Left lung (tissue), 10 donors: ENCODE results near the gene SIRT1. TPM values are rescaled to one million over a fixed set of nuclear protein-coding genes. Genes with fewer than 3 reads are reported as not detected.
"Not testable (repeated sequence)": the region's sequence is repeated elsewhere in the genome, so short reads cannot be mapped to it uniquely, and the experiment has no call there.

ENCODE experiments used
- ATAC-seq: fragments of 200-7000 bp; cut with Tn5 transposase; one replicate; pipeline ENCODE4 v1.9.1; 2020; ENCODE audit warnings: moderate library complexity
- DNase-seq, 4 donors: peaks; one replicate each; pipeline ENCODE4 v3.0.0-alpha.2; 2013 to 2020
- H3K27ac ChIP-seq, 2 donors: fragments of 200-600 bp; sonication (generic) in 1 of 2; one replicate each; pipeline versions ENCODE4 v1.5.0 to v1.8.0; 2020 to 2021
- H3K27me3 ChIP-seq, 2 donors: fragments of 200-600 bp; sonication (generic) in 1 of 2; one replicate each; pipeline versions ENCODE4 v1.5.0 to v1.8.0; 2020 to 2021
- H3K36me3 ChIP-seq, 2 donors: fragments of 200-600 bp; sonication (generic) in 1 of 2; one replicate each; pipeline versions ENCODE4 v1.5.0 to v1.8.0; 2020 to 2021
- H3K4me1 ChIP-seq, 2 donors: fragments of 200-600 bp; one replicate each; pipeline ENCODE4 v1.8.0; 2021
- H3K4me3 ChIP-seq, 2 donors: fragments of 200-600 bp; sonication (generic) in 1 of 2; one replicate each; pipeline versions ENCODE4 v1.5.0 to v1.8.0; 2020 to 2021; ENCODE audit warnings: mild to moderate bottlenecking in 1 of 2
- H3K9me3 ChIP-seq, 2 donors: fragments of 200-600 bp; sonication (generic) in 1 of 2; one replicate each; pipeline versions ENCODE4 v1.5.0 to v1.8.0; 2020 to 2021
- intact Hi-C, 2 donors: fragments of 100-400 bp; cut with DNase I; formaldehyde crosslinking; loops; one replicate each; pipeline versions ENCODE4 v1.11.2 to v1.14.2; 2022
- polyA plus RNA-seq, 6 donors: library from polyadenylated mRNA; unstranded; fragments of 120-200 nt; gene quantifications; one replicate each; pipeline ENCODE4 v1.2.1, GENCODE V29; 2013; ENCODE audit not compliant: insufficient read length in 6 of 6
- total RNA-seq, 2 donors: library from RNA; stranded (reverse); fragmentation: NEBNext Ultra II Directional; extraction: Animal tissue kit (Norgen Biotek cat#: 25700); gene quantifications; one replicate each; pipeline ENCODE4 v1.2.1, GENCODE V29; 2021
- TF ChIP-seq, protein P1 (sequence below), 2 donors: fragments of 200-600 bp; sonication (generic) in 1 of 2; IDR thresholded peaks; one replicate each; pipeline versions ENCODE4 v1.5.0 to v1.8.0; 2021; ENCODE audit warnings: antibody characterized with exemption in 2 of 2
- donor health status: DM: no; HTN: yes; CAD: no.
- donor health status: DM: no; HTN: no; CAD: no.

SIRT1 gene
- total and polyA plus RNA-seq, 8 donors = 17.5 to 39.7 (median 34.7) TPM

DNA sequence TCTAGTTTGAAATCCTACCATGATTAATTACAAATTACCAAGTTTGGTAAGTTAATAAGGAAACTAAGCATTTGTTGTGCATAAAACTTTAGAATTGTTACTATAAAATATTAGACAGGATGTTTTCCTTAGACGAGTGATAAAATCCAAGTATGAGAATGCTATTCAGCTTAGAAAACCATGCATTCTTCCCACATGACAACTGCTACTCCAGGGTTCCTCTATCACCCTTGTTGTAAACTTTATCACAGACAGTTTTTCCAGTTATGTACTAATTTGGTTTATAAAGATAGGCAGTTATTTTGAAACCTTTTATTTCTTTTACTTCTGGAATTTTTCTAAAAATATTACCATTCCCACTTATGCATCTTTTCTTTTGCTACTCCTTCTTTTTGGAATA is 52.0 kb downstream of the SIRT1 start:
- no peaks in the 10 kb centered on the region for H3K4me1 ChIP-seq
- TF ChIP-seq, protein P1, sequence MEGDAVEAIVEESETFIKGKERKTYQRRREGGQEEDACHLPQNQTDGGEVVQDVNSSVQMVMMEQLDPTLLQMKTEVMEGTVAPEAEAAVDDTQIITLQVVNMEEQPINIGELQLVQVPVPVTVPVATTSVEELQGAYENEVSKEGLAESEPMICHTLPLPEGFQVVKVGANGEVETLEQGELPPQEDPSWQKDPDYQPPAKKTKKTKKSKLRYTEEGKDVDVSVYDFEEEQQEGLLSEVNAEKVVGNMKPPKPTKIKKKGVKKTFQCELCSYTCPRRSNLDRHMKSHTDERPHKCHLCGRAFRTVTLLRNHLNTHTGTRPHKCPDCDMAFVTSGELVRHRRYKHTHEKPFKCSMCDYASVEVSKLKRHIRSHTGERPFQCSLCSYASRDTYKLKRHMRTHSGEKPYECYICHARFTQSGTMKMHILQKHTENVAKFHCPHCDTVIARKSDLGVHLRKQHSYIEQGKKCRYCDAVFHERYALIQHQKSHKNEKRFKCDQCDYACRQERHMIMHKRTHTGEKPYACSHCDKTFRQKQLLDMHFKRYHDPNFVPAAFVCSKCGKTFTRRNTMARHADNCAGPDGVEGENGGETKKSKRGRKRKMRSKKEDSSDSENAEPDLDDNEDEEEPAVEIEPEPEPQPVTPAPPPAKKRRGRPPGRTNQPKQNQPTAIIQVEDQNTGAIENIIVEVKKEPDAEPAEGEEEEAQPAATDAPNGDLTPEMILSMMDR (IDR thresholded peaks at IDR 0.05) = no peak
- DNase-seq (no peak), ATAC-seq (no peak)
- H3K4me3 ChIP-seq = no peak overlapping the region
- H3K27ac ChIP-seq = no peak overlapping the region
- intact Hi-C loops = no loop called here
- H3K9me3 ChIP-seq = no peaks in the 10 kb centered on the region
- H3K36me3 ChIP-seq = peaks cover 0 to 80% of the 10 kb centered on the region in 2 donors
- H3K27me3 ChIP-seq = no peaks in the 10 kb centered on the region

DNA sequence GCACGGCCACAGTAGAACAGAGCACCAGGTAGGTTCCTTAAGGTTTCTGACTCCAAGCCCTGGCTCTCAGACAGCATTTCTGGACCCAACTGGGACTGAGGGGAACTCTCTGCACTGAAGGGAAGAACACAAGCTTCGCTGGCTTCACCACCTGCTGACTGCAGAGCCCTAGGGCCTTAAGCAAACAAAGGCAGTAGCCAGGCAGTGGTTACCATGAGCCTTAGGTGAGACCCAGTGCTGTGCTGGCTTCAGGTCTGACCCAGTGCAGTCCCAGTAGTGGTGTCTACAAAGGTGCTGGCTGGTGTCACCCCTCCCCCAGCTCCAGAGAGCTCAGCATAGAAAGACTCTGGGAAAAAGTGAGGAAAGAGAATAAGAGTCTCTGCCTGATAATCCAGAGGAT is 59.5 kb downstream of the SIRT1 start:
- Histone ChIP-seq H3K27me3 (no peaks in the 10 kb centered on the region), H3K4me3 (no peak overlapping the region), H3K27ac (no peak overlapping the region), H3K9me3 (no peaks in the 10 kb centered on the region), H3K36me3 (peaks cover 0 to 77% of the 10 kb centered on the region in 2 donors), H3K4me1 (no peaks in the 10 kb centered on the region)
- ATAC-seq = no peak
- TF ChIP-seq, protein P1 (IDR thresholded peaks at IDR 0.05) = no peak
- intact Hi-C loops = no loop called here
- DNase-seq = no peak

DNA sequence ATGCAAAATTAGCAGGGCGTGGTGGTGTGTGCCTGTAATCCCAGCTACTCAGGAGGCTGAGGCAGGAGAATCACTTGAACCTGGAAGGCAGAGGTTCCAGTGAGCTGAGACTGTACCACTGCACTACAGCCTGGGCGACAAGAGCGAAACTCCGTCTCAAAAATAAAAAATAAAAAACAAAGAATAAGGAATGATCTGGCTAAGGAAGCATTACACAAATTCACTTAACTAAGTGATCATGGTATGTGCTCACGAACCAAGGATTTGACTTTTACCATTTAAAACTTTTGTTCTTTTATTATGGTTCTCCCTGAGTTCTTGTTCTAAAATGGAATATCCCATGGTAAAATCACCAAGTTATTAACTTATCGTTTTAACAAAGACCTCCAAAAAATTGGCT is 71.2 kb downstream of the SIRT1 start:
- no peaks in the 10 kb centered on the region for H3K27me3 ChIP-seq
- H3K36me3 ChIP-seq = peaks cover 0 to 51% of the 10 kb centered on the region in 2 donors
- no peak overlapping the region for H3K27ac ChIP-seq
- H3K4me1 ChIP-seq = no peaks in the 10 kb centered on the region
- H3K4me3 ChIP-seq = no peak overlapping the region
- intact Hi-C loops = no loop called here
- H3K9me3 ChIP-seq = no peaks in the 10 kb centered on the region
- no peak for DNase-seq
- TF ChIP-seq, protein P1 (IDR thresholded peaks at IDR 0.05) = no peak
- ATAC-seq = no peak

DNA sequence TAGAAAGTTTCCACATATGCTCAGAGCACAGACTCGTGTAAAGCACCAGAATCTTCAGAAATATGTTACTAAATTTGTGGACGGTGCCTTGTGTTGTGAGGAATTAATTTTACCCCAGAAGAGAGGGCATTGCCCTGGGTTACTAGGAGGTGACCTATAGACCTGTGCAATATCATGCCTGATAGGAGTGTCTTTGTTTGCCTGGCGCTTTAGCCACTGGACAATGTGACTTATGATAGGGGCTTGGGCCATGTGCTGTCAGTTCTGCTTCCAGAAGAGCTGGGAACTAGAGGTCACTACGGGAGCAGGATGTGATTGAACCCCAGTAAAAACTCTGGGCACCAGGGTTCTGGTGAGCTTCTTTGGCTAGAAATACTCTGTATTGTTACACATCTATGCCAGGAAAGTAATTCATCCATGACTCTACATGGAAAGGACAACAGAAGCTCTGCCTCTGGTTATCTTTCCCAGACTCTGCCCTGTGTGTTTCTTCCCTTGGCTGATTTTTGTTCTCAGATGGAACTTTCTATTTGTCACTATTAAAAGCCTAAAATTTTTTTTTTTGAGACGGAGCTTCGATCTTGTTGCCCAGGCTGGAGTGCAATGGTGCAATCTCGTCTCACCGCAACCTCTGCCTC is 75.5 kb downstream of the SIRT1 start:
- Histone ChIP-seq H3K4me3 (no peak overlapping the region), H3K4me1 (no peaks in the 10 kb centered on the region), H3K27ac (no peak overlapping the region), H3K36me3 (peaks cover 0 to 45% of the 10 kb centered on the region in 2 donors), H3K27me3 (no peaks in the 10 kb centered on the region), H3K9me3 (no peaks in the 10 kb centered on the region)
- DNase-seq (no peak), ATAC-seq (no peak)
- TF ChIP-seq, protein P1 (IDR thresholded peaks at IDR 0.05) = no peak
- intact Hi-C loops = no loop called here

DNA sequence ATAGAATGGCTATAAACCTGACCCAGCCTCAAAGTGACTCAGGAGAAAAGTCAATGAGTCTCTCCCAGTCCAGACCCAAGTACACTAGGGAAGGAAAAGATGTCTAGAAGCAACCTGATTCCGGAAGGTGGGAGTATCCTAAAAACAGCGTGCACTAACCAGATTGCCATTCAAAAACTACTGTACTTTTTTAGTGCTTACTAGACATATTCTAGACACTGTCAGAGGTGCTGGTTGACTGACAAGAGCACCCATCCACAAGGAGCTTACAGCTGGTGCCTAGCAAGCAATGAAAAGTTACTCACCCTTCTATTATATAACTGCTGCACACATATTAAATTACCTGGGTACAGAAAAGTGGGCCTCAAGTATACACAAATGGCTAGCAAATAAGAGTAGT is 81.0 kb downstream of the SIRT1 start:
- ATAC-seq = no peak

DNA sequence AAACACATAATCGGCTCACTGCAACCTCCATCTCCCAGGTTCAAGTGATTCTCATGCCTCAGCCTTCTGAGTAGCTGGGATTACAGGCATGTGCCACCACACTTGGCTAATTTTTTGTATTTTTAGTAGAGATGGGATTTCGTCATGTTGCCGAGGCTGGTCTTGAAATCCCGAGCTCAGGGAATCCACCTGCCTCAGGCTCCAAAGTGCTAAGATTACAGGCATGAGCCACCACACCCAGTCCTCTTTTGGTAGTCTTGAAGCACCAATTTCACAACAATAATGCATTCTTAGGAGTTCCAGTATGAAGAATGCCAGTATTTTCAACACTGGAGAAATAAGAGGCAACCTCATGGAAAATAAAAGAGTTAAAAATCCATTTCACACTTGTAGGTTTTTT is 81.6 kb downstream of the SIRT1 start:
- intact Hi-C loops, H3K27ac ChIP-seq: not testable (repeated sequence)

More for the DNA sequence above, 81.0 kb downstream of the SIRT1 start:
- DNase-seq = no peak
- Histone ChIP-seq H3K36me3 (peaks cover 0 to 60% of the 10 kb centered on the region in 2 donors), H3K4me1 (no peaks in the 10 kb centered on the region), H3K27ac (no peak overlapping the region), H3K27me3 (no peaks in the 10 kb centered on the region), H3K4me3 (no peak overlapping the region), H3K9me3 (no peaks in the 10 kb centered on the region)
- intact Hi-C loops = no loop called here
- TF ChIP-seq, protein P1 (IDR thresholded peaks at IDR 0.05) = no peak

More for the DNA sequence above, 81.6 kb downstream of the SIRT1 start:
- ATAC-seq = peak; percentile 66
- H3K27me3 ChIP-seq, H3K9me3 ChIP-seq, H3K4me3 ChIP-seq, H3K4me1 ChIP-seq, DNase-seq: not testable (repeated sequence)
- peaks cover 0 to 57% of the 10 kb centered on the region in 2 donors for H3K36me3 ChIP-seq
